Lung microvascular endothelial cell (primary cell): Measurements from ENCODE around the gene EPB42. TPM values are rescaled to one million over a fixed set of nuclear protein-coding genes. Genes with fewer than 3 reads are reported as not detected.
A peak's percentile ranks its signal among the peaks of the same experiment; 100 is the strongest.
"Not testable (repeated sequence)": the region's sequence is repeated elsewhere in the genome, so short reads cannot be mapped to it uniquely, and the experiment has no call there.

Source experiments
- DNase-seq, 2 donors: peaks; one replicate each; pipeline versions ENCODE4 v3.0.0 to v3.0.0-alpha.2; 2010; ENCODE audit warnings: low read depth in 2 of 2
- total RNA-seq: library from RNA; depleted of rRNA; stranded (reverse); fragments of >200 nt; gene quantifications from 2 replicates; pipeline ENCODE4 v1.2.1, GENCODE V29; 2014

EPB42 gene
- total RNA-seq, 1 donor from 2014 or later = not detected

DNA sequence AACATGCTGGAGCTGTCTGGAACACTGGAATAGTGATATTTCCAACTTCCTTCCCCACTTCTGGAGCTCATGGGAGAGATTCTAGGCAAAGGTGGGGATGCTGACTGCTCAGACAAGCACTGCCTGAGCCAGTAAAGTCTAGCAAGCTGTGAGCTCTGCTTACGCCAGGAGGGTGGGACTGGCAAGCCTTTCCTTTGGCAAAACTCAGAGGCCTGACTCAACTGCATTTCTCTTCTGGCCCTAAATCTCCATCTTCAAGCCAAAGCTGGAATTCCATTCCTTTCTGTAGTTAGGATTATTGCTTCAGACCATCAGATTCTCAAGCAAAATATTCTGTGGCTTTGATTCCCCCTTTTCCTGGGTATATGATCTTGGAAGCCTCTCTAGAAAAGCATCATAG is 20.3 kb upstream of the EPB42 start:
- no peak for DNase-seq

DNA sequence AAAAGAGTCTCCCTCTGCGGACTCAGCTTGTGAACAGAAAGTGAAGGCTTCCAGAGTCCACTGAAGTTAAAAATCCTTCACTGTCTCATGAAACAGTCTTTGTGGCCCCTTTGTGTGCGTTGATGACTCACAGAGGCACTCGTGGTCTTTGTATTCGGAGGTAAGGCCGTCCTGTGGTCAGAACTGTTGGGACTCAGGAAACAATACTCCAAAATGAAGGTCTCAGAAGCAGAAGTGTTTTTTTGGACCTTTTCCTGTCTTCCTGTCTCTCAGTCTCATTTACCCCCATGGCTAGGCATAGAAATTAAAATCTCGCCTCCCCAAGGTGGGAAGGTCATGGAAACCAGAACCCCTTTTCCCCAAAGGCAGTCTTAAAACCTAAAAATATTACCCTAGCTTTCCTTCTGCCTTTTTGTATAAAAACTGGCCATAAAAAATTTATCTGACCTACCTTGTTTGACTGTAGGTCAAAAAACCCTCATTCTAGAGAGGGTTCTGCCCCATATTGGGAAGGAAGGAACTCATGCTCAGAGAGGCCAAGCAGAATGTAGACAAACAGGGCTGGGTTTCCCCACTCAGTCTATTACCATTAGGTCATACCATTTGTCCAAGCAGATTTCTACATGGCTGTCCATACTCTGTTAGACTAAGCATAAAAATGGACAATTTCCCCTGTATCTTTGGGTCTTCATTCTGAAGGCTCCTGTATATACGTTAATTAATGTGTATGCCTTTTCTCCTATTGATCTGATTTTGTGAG is 19.1 kb upstream of the EPB42 start:
- peak in 1 of 2 donors; percentile 20 for DNase-seq

GRCh38 chr15:43238671-43239131 is 17.9 kb upstream of the EPB42 start:
- no peak for DNase-seq

DNA sequence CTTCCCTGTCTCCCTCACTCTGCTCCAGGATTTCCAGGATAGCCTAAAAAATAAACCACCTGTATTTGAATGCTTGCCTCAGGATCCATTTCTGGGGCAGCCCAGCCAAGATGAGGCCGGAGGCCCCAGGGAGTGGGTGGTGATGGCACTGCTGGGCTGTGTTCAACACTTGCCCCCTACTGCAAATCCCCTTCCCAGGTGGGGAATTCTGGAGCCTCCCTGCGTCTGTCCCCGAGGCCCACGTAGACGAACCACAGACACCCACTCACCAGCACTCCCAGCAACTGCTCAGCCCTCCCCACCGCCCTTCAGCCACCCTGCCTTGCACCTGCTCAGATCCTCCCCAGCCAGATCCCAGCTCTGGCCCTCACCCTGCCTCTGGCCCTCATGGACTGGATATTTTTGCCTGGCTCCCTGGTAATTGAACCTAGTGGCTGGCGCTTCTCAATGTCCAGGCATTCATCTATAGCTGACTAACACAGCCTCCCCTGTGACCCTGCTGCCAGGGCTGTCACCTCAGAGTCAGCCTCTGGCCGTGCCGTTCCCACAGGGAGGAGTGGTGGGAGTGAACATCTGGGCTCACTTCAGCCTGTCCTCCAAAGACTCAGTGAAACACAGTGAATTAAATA is 17.1 kb upstream of the EPB42 start:
- no peak for DNase-seq

- DNase-seq = no peak
Observed at GRCh38 chr15:43235536-43235935, 14.7 kb upstream of the EPB42 start.

DNA sequence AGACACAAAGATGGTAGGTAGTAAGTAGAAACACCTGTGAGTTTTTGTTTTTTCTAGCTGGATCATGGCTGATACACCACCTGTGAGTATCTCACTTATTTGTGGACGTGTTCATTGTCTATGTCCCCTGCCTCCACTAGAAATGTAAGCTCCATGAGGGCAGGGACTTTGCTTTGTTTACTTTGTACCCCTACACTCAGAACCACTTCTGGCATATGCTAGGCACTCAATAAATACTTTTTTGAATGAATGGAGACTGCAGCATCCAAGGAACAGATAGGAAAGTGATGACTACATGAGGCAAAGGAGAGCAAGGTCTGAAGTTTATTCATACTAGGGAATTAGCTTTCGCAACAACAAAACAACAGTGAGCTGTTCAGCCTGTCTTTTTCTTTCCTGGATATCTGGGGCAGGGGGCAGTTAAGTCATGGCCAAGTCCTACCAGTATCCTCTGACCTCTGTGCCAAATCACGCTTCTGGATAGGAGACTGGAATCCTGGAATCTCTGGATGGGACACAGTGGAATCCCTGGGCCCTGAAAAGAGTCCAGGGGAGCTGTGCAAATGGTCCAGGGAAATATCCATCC is 11.6 kb upstream of the EPB42 start:
- DNase-seq = no peak

GRCh38 chr15:43230640-43231115 is 9.9 kb upstream of the EPB42 start:
- DNase-seq = no peak

DNA sequence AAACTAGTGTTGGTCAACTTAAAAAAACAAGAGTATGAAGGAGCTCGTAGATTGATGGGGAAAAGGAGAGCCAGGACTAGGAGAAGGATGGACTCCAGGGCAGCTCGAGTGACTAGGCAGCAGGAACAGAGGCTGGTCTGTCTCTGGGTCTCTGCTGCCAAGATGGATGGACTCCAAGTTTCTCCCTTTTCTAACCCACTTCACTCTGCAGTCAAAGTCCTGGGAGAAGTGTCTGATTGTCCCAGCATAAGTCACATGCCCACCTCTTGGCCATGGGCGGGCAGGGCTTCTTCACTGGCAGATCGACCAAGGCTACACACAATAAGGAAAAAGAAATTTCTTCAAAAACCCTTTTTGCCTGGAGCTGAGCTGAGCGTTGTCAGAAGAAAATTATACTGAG is 9.2 kb upstream of the EPB42 start:
- no peak for DNase-seq

DNA sequence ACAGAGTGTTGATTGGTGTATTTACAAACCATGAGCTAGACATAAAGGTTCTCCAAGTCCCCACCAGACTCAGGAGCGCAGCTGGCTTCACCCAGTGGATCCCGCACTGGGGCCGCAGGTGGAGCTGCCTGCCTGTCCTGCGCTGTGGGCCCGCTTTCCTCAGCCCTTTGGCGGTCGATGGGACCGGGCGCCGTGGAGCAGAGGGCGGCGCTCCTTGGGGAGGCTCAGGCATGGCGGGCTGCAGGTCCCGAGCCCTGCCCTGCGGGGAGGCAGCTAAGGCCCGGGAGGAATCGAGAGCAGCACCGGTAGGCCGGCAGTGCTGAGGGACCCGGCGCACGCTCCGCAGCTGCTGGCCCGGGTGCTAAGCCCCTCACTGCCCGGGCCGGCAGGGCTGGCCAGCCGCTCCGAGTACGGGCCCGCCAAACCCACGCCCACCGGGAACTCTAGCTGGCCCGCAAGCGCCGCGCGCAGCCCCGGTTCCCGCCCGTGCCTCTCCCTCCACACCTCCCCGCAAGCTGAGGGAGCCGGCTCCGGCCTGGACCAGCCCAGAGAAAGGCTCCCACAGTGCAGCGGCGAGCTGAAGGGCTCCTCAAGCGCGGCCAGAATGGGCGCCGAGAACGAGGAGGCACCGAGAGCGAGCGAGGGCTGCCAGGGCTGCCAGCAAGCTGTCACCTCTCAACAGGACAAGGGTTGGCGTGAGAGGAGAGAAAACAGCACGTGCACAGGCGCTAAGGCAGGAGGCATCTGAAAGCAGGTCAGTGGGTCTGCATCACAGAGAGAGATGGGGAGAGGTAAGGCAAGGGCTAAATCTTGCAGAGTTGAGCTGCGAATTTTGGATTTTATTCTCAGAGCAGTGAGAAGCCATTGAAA is 5.9 kb upstream of the EPB42 start:
- DNase-seq = no peak

GRCh38 chr15:43225950-43226255 is 5.1 kb upstream of the EPB42 start:
- DNase-seq = not testable (repeated sequence)

GRCh38 chr15:43225201-43225949 is 4.6 kb upstream of the EPB42 start:
- DNase-seq = peak; percentile 69 to 79

DNA sequence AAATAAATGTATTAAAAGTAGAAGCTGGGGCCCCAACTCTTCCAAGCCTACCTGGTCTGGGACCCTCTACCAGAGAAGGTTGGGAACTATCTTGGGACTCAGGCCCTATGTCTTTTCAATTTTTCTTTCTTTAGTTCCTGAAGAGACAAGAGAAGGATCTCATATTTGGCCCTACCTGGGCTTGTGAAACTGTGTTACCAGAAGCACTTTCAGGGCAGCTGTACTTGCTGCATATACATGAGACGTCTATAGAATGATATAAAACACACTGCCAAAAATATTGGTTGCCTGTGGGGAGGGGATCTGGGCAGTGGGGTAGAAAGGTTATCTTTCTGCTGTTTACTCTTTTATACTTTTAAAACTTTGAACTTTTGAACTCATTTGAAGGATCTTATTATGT is 604 bp upstream of the EPB42 start:
- no peak for DNase-seq

DNA sequence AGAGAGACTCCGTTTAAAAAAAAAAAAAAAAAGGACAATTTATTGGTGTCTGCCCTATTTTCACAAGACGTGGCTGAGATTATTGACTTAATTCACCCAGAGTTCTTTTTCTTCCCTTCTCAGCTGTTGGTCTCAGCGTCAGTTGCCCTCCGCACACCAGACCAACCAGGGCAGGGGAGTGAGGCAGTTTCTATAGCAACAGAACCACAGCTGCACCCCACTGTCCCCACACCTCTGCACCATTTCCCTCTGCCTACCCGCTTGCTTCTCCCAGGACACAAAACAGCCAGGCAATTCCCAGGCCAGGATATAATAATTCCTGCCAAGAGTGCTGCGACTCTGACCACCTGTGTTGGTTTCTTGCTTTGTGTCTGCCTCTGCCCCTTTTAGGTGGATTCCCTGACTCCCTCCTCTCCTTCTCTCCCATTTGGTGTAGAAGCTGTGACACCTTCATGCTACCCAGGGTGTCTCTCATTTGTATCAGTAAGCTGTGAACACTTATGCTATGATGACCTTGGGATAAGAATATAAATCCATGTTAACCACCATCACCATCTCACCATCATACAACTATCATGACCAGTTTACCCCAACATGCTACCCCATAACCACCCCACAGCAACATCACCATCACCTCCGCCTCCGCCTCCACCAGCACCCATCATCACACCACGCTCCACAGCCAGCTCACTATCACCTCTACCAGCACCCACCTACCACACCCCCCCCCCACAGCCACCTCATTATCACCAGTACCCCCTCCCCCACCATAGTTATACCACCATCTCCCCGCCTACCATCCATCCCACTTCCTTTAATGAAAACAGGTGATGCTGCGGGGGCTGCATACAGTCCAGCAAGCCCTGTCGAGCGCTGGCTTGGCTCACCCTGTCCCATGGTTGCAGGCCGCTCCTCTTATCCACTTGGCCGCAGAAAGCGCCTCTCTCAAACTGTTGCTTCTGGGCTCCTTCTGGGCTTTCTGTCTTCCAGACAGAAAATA is 589 bp downstream of the EPB42 start:
- no peak for DNase-seq

DNA sequence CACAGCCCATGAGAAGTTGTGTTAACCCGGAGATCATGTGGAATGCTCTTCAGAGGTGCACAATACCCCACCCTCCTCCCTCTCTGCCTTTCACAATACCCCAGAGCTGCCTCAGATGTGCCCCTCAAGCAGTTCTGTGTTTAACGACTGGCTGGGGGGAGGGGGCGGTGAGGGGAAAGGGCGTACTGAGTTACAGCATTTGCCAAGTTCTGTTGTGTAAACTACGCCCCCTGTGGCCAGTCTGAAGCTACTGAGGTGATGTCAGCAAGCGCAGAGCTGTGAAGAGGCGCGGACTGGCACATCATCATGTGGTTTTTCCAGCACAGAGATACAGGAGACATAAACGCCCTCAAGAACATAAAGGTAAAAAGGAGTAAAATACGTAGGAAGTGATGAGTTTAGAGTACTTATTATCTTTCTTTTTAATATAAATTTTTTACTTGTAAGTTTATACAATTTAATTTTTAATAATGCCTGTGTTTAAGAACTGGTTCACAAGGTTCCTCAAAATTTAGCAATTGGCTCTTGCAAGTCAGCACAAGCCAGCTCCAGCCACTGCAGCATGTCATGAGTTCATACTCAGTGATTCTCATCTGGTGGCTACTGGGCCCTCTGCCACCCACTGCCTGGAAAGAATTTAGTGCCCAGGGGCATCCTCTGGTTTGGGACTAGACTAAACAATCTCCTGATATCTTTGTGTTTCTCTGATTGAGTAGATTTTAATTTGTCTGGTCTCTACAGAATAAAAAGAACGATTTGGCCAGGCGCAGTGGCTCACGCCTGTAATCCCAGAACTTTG is 1.7 kb downstream of the EPB42 start:
- DNase-seq = peak; percentile 37 to 38

DNA sequence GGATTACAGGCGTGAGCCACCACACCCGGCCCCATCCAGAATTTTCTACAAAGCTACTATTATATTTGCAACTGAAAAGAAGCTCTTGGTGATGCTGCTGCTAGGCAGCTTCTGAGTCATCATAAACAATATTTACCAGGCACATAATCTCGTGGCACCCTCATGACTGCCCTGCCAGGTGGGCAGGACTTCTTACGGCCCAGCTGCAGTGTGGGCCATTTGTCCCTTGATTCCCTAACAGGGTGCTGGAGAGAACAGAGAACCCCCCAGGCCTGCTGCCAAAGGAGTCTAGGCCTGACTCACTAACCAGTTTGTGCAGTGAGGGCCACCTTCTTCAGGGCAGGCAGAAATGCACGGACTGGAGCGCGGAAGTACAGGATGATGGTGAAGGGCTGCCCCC is 4.9 kb downstream of the EPB42 start:
- DNase-seq = peak in 1 of 2 donors; percentile 16

- DNase-seq = no peak
Observed at GRCh38 chr15:43214592-43215295, 6.1 kb downstream of the EPB42 start.

- DNase-seq = no peak
Observed at GRCh38 chr15:43214169-43214568, 6.6 kb downstream of the EPB42 start.

DNA sequence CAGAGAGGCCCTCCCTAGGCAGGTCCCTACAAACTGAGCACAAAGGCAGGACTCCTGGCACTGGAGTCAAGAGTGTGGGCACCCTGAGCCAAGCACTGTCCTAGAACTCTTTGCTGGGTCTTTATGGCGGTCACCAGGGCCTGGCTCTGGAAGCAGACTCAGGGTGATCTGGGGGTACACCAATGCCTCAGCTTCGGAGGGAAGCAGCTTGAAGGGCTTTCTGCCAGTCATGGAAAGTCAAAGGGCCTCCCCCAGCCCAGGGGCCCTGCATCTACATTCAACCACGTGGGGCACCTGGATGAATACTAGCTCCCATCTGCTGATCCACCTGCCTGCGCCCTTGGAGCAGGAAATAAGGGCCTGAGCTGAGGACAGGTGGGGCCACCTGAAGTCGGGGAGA is 7.4 kb downstream of the EPB42 start:
- no peak for DNase-seq
